A673 (cell line): ENCODE data around the gene CTNNA3. TPM values are rescaled to one million over a fixed set of nuclear protein-coding genes. Genes with fewer than 3 reads are reported as not detected.

Source experiments
- BruUV-seq: library from RNA; stranded (reverse); fragments of 400-500 nt; replicated peaks from 2 replicates; lab custom pipeline; 2021; lab: Mats Ljungman, UMichigan
- CTCF ChIA-PET: fragments of 300-600 bp; sonication (Branson Sonifier 250); formaldehyde crosslinking; loops from one replicate; lab custom pipeline; 2022; ENCODE audit warnings: antibody characterized with exemption; lab: Charles Lee
- POLR2A ChIA-PET: fragments of 300-600 bp; sonication (Branson Sonifier 250); formaldehyde crosslinking; loops from one replicate; lab custom pipeline; 2022; ENCODE audit warnings: antibody characterized with exemption; ENCODE audit not compliant: low non-redundant PET; lab: Charles Lee
- DNase-seq: peaks from one replicate; pipeline ENCODE4 v3.0.0-alpha.2; 2015; ENCODE audit warnings: low spot score
- H3K27ac ChIP-seq: fragments of 200-600 bp; sonication (generic); 2 replicates; pipeline ENCODE4 v1.5.1; 2016; ENCODE audit warnings: mixed run types, low read depth, mild to moderate bottlenecking, mixed read lengths, antibody characterized with exemption, low read length; ENCODE audit not compliant: poor library complexity, severe bottlenecking
- H3K27me3 ChIP-seq: fragments of 200-600 bp; sonication (generic); replicated peaks from 2 replicates; pipeline ENCODE4 v1.6.1; 2017; ENCODE audit warnings: mixed run types, low read depth, mild to moderate bottlenecking, mixed read lengths, antibody characterized with exemption, low read length; ENCODE audit not compliant: insufficient read depth, poor library complexity
- H3K36me3 ChIP-seq: fragments of 200-600 bp; sonication (generic); 2 replicates; pipeline ENCODE4 v1.6.1; 2016; ENCODE audit warnings: mixed run types, mild to moderate bottlenecking, mixed read lengths, antibody characterized with exemption, low read length; ENCODE audit not compliant: insufficient read depth, poor library complexity, severe bottlenecking
- H3K4me1 ChIP-seq: fragments of 200-600 bp; sonication (generic); 2 replicates; pipeline ENCODE4 v1.6.1; 2017; ENCODE audit warnings: mixed run types, mild to moderate bottlenecking, mixed read lengths, antibody characterized with exemption, low read length; ENCODE audit not compliant: insufficient read depth, poor library complexity, severe bottlenecking
- H3K4me3 ChIP-seq: fragments of 200-600 bp; sonication (generic); 2 replicates; pipeline ENCODE4 v1.5.1; 2016; ENCODE audit warnings: low read depth, mixed run types, mild to moderate bottlenecking, mixed read lengths, low read length; ENCODE audit not compliant: poor library complexity, severe bottlenecking
- H3K9me3 ChIP-seq: fragments of 200-600 bp; sonication (generic); 2 replicates; pipeline ENCODE4 v1.6.1; 2016; ENCODE audit warnings: mixed run types, low read depth, mild to moderate bottlenecking, mixed read lengths, antibody characterized with exemption, low read length; ENCODE audit not compliant: poor library complexity, severe bottlenecking
- CTCF ChIP-seq: fragments of 300-800, 200-600 bp; sonication (generic); conservative IDR thresholded peaks from 2 replicates; pipeline ENCODE4 v1.5.1; 2017; ENCODE audit warnings: low read depth, mild to moderate bottlenecking, antibody characterized with exemption, low read length, moderate library complexity, mixed read lengths
- EZH2 ChIP-seq: fragments of 200-600 bp; sonication (generic); IDR thresholded peaks from 2 replicates; pipeline ENCODE4 v1.6.1; 2017; ENCODE audit warnings: borderline replicate concordance, low read depth, mild to moderate bottlenecking, mixed read lengths, antibody characterized with exemption, low read length; ENCODE audit not compliant: poor library complexity, severe bottlenecking
- intact Hi-C: fragments of 100-400 bp; cut with micrococcal nuclease; formaldehyde crosslinking; loops from one replicate; pipeline ENCODE4 v1.10.0; 2022; ENCODE audit not compliant: unreplicated experiment
- total RNA-seq: library from RNA; stranded (reverse); gene quantifications from 2 replicates; pipeline ENCODE4 v1.2.3, GENCODE V29; 2021

CTNNA3 gene
- total RNA-seq, 1 experiment from 2014 or later, result not detected

- DNase-seq, result no peak
- no peak overlapping the region for H3K27ac ChIP-seq
- POLR2A ChIA-PET, result no interaction called here
- H3K9me3 ChIP-seq, result no peaks in the 10 kb centered on the region
- CTCF ChIA-PET, result no interaction called here
- H3K36me3 ChIP-seq, result no peaks in the 10 kb centered on the region
- no TSS peak for BruUV-seq
- H3K4me1 ChIP-seq, result peaks cover 6% of the 10 kb centered on the region
- TF ChIP-seq EZH2 (no peak), CTCF (no peak)
- intact Hi-C loops, result no loop called here
- H3K27me3 ChIP-seq, result no peaks in the 10 kb centered on the region
- H3K4me3 ChIP-seq, result no peak overlapping the region
These were observed 25.6 kb downstream of the CTNNA3 start for GRCh38 chr10:67670401-67670800.

GRCh38 chr10:67669978-67670377 is 26.0 kb downstream of the CTNNA3 start:
- CTCF ChIA-PET, result no interaction called here
- intact Hi-C loops, result no loop called here

GRCh38 chr10:67668448-67668847 is 27.5 kb downstream of the CTNNA3 start:
- no peak for DNase-seq
- no peak overlapping the region for H3K4me3 ChIP-seq
- BruUV-seq, result no TSS peak
- intact Hi-C loops, result no loop called here
- H3K4me1 ChIP-seq, result peaks cover 11% of the 10 kb centered on the region
- H3K27me3 ChIP-seq, result no peaks in the 10 kb centered on the region
- no peaks in the 10 kb centered on the region for H3K36me3 ChIP-seq
- H3K27ac ChIP-seq, result no peak overlapping the region
- POLR2A ChIA-PET, result no interaction called here
- no peaks in the 10 kb centered on the region for H3K9me3 ChIP-seq
- CTCF ChIA-PET, result no interaction called here
- TF ChIP-seq CTCF (no peak), EZH2 (no peak)

More at GRCh38 chr10:67669978-67670377, 26.0 kb downstream of the CTNNA3 start:
- H3K27me3 ChIP-seq, result no peaks in the 10 kb centered on the region
- H3K36me3 ChIP-seq, result no peaks in the 10 kb centered on the region
- no TSS peak for BruUV-seq
- no peaks in the 10 kb centered on the region for H3K9me3 ChIP-seq
- H3K27ac ChIP-seq, result no peak overlapping the region
- no peak for DNase-seq
- peaks cover 11% of the 10 kb centered on the region for H3K4me1 ChIP-seq
- TF ChIP-seq CTCF (no peak), EZH2 (no peak)
- H3K4me3 ChIP-seq, result no peak overlapping the region
- POLR2A ChIA-PET, result no interaction called here
